Mucosa of rectum (tissue), 2 donors: ENCODE results near the gene MCM6.

Experiments
- H3K27ac ChIP-seq, 2 donors: one replicate each; pipeline ENCODE4 v1.7.0; 2013; ENCODE audit warnings: inconsistent platforms in 2 of 2, low read depth in 2 of 2, low read length in 2 of 2
- H3K27me3 ChIP-seq, 2 donors: one replicate each; pipeline ENCODE4 v1.7.0; 2013; ENCODE audit warnings: low read length in 2 of 2; ENCODE audit not compliant: control insufficient read depth in 2 of 2, insufficient read depth in 2 of 2
- H3K36me3 ChIP-seq, 2 donors: one replicate each; pipeline ENCODE4 v1.7.0; 2013; ENCODE audit warnings: low read length in 2 of 2; ENCODE audit not compliant: control insufficient read depth in 2 of 2, insufficient read depth in 2 of 2
- H3K4me1 ChIP-seq, 2 donors: one replicate each; pipeline ENCODE4 v1.7.0; 2013; ENCODE audit warnings: low read length in 2 of 2, mild to moderate bottlenecking in 1 of 2; ENCODE audit not compliant: control insufficient read depth in 2 of 2, insufficient read depth in 2 of 2
- H3K4me3 ChIP-seq, 2 donors: one replicate each; pipeline ENCODE4 v1.7.0; 2013; ENCODE audit warnings: low read length in 2 of 2
- H3K9ac ChIP-seq, 2 donors: one replicate each; pipeline ENCODE4 v1.7.0; 2013; ENCODE audit warnings: low read length in 2 of 2, low read depth in 1 of 2, mild to moderate bottlenecking in 1 of 2
- H3K9me3 ChIP-seq, 2 donors: one replicate each; pipeline ENCODE4 v1.7.0; 2013; ENCODE audit warnings: low read length in 2 of 2; ENCODE audit not compliant: control insufficient read depth in 2 of 2
- donor health status: healthy.
- donor health status: Normal muscosa, but diverticular disease.

Gene MCM6

DNA sequence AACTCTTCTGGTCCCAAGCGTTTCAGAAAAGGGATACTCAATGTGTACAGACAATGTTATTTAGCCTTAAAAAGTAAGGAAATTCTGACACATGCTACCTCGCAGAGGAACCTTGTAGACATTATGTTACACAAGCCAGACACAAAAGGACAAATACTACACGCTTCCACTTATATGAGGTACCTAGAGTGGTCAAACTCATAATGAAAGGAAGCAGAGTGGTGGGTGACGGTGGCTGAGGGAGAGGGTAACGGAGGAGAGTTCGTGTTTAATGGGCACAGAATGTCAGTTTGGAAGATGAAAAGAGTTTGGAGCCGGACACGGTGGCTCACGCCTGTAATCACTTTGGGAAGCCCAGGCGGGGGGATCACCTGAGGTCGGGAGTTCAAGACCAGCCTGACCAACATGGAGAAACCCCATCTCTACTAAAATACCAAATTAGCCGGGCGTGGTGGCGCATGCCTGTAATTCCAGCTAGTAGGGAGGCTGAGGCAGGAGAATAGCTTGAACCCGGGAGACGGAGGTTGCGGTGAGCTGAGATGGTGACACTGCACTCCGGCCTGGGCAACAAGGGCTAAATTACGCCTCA lies 1.4 kb downstream of the MCM6 start:
- Histone ChIP-seq H3K4me1 (peaks cover 4 to 7% of the 10 kb centered on the region in 2 donors), H3K9ac (no peak overlapping the region), H3K9me3 (no peaks in the 10 kb centered on the region), H3K36me3 (peaks cover 4 to 7% of the 10 kb centered on the region in 2 donors), H3K27me3 (no peaks in the 10 kb centered on the region), H3K27ac (no peak overlapping the region), H3K4me3 (peak overlapping the region in 1 of 2 donors; percentile 82)

DNA sequence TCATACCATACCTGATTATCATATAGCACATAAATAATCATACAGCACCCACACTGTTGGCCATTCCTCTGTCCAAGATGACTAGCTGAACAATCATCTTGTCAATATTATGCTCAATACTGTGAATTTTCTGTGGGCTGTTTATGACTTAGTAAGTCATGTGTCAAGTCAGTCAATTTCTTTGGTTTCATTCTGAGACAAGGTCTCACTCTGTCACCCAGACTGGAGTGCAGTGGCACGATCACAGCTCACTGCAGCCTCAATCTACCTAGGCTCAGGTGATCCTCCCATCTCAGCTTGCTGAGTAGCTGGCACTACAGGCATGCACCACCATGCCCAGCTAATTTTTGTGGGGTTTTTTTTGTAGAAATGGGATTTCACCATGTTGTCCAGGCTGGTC lies 5.7 kb downstream of the MCM6 start:
- Histone ChIP-seq H3K4me1 (peaks cover 3 to 4% of the 10 kb centered on the region in 2 donors), H3K27me3 (no peaks in the 10 kb centered on the region), H3K4me3 (no peak overlapping the region), H3K9me3 (no peaks in the 10 kb centered on the region), H3K9ac (no peak overlapping the region), H3K36me3 (peaks cover 16 to 24% of the 10 kb centered on the region in 2 donors), H3K27ac (no peak overlapping the region)

DNA sequence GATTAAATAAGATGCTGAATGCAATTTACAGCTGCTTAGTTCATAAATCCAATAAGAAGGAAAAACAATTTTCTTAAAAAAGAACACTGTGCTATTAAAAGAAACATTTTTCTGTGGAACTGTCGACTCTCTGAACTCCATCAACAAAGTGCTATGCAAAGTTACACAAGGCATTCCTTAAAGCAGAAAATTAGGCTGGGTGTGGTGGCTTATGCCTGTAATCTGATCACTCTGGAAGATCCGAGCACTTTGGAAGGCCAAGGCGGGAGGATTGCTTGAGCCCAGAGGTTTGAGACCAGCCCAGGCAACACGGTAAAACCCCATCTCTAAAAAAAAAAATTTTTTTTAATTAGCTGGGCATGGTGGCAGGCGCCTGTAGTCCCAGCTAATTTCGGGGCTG lies 13.0 kb downstream of the MCM6 start:
- Histone ChIP-seq H3K9me3 (no peaks in the 10 kb centered on the region), H3K4me3 (no peak overlapping the region), H3K27ac (no peak overlapping the region), H3K27me3 (no peaks in the 10 kb centered on the region), H3K4me1 (no peaks in the 10 kb centered on the region), H3K36me3 (peaks cover 20 to 23% of the 10 kb centered on the region in 2 donors), H3K9ac (no peak overlapping the region)

DNA sequence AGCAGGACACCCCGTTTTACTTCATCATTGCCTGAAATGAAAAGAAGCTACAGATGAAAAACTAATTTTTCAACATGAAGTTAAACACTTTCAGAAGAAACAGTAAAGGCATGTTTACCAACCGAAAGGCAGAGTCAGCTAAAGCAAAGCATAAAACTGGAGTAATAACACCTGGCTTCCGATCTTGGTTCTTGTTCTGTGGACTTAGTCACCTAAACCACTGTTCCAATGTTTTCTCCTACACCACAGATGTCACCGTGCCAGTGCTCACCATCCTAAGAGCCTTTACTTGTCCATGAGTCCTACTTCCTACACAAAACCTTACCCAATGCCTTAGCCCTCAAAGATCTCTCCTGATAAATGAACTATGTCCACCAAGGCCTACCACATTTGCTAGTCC lies 13.5 kb downstream of the MCM6 start:
- Histone ChIP-seq H3K9me3 (no peaks in the 10 kb centered on the region), H3K36me3 (peaks cover 18 to 19% of the 10 kb centered on the region in 2 donors), H3K9ac (no peak overlapping the region), H3K4me3 (no peak overlapping the region), H3K4me1 (no peaks in the 10 kb centered on the region), H3K27me3 (no peaks in the 10 kb centered on the region), H3K27ac (no peak overlapping the region)

DNA sequence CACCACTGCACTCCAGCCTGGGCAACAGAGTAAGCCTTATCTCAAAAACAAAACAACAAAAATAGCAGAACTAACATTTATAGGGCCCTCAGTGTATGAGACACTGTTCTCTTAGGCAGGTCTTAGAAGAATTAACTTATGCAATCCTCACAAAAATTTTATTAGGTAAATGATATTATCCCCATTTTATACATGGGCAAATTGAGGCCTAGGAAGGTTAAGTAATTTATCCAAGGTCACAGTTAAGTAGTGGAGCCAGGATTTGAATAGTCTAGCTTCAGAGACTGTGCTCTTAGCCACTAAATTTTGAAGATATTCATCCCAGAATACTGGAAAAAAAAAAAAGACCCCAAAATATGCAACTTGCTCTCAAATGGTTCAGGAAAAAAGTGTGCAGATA lies 22.8 kb downstream of the MCM6 start:
- no peak overlapping the region for H3K27ac ChIP-seq
- H3K27me3 ChIP-seq, result no peaks in the 10 kb centered on the region
- H3K36me3 ChIP-seq, result peaks cover 14 to 44% of the 10 kb centered on the region in 2 donors
- no peaks in the 10 kb centered on the region for H3K4me1 ChIP-seq
- H3K9me3 ChIP-seq, result no peaks in the 10 kb centered on the region
- no peak overlapping the region for H3K4me3 ChIP-seq
- no peak overlapping the region for H3K9ac ChIP-seq

DNA sequence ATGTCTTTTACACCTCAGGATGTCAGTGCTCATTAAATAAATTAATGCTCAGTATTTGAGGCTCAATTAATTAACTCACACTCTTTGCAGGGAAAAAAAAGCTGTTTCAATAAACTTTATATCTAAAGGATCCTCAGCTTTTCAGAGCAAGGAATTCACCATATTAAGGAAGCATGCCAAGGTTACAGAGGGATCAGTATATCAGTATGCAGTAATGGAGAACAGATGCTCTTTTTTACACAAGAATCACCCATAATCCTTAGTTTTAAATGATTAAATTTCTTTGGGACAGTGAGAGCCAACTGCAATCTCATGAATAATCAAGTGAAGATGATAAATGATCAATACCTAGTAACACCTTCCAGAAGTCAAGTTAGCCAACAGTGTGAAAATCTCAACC lies 24.4 kb downstream of the MCM6 start:
- no peaks in the 10 kb centered on the region for H3K27me3 ChIP-seq
- no peak overlapping the region for H3K4me3 ChIP-seq
- H3K4me1 ChIP-seq, result no peaks in the 10 kb centered on the region
- H3K9ac ChIP-seq, result no peak overlapping the region
- H3K27ac ChIP-seq, result no peak overlapping the region
- peaks cover 14 to 39% of the 10 kb centered on the region in 2 donors for H3K36me3 ChIP-seq
- no peaks in the 10 kb centered on the region for H3K9me3 ChIP-seq

DNA sequence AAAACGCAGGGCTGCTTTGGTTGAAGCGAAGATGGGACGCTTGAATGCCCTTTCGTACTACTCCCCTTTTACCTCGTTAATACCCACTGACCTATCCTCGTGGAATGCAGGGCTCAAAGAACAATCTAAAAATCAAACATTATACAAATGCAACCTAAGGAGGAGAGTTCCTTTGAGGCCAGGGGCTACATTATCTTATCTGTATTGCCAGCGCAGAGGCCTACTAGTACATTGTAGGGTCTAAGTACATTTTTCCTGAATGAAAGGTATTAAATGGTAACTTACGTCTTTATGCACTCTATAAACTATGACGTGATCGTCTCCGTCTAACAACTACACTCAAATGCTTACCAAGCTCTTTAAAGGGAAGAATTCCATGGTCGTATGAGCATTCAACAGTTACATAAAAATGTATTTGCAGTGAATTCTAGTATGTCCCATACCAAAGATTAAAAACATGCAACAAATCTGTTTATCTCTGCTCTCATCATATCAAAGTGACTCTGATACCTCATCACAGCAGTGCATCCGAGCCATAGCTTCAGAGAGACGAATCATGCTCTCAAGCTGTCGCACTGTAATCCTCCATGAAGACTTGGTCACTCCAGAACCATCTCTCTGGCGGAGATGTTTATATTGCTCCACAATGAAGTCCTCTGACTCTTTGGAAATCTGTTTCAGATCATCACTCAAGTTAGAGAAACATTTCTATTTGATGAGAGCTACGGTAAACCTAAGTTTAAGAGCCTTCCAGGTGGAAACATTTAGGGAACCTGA lies 25.2 kb downstream of the MCM6 start:
- no peaks in the 10 kb centered on the region for H3K27me3 ChIP-seq
- H3K4me3 ChIP-seq, result no peak overlapping the region
- no peaks in the 10 kb centered on the region for H3K4me1 ChIP-seq
- H3K9ac ChIP-seq, result no peak overlapping the region
- H3K27ac ChIP-seq, result no peak overlapping the region
- H3K36me3 ChIP-seq, result peaks cover 12 to 36% of the 10 kb centered on the region in 2 donors
- H3K9me3 ChIP-seq, result no peaks in the 10 kb centered on the region

DNA sequence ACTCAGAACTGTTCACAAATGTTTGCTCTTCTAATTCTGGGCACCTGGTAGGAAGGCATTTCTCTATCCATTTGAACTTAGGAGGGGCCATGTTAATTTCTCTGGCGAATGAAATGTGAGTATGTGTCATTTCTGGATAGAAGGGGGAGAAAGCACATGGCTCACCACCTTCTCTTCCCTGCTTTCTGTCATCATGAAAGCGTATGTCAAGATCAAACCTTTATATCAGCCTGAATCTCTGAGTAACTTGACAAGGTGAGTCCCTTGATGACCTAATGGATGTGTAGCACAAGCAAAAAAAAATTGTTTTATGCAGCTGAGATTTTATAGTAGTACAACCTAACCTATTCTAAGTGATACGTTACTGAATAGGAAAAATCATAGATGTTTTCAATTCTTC lies 27.2 kb downstream of the MCM6 start:
- Histone ChIP-seq H3K4me1 (no peaks in the 10 kb centered on the region), H3K27ac (no peak overlapping the region), H3K4me3 (no peak overlapping the region), H3K36me3 (peaks cover 18 to 39% of the 10 kb centered on the region in 2 donors), H3K27me3 (no peaks in the 10 kb centered on the region), H3K9me3 (no peaks in the 10 kb centered on the region), H3K9ac (no peak overlapping the region)

DNA sequence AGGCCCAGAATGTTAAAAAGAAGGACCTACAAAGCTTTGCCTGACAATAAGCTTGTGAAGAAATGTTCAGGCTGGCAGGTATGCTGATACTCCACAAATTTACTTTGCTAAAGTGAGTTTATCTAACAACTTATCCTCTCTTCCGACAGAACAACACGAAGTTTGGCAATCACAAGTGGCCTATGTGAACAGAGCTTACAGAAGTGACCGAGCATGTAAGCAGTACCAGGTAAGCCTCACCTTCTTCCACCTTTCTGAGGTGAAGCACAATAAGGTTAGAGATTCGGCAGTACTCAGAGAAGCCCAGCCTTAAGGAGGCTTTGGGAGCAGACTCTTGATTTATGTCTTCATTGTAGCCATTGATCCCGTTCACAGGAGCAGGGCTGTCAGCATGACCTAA lies 30.2 kb downstream of the MCM6 start:
- H3K9me3 ChIP-seq, result no peaks in the 10 kb centered on the region
- H3K36me3 ChIP-seq, result peaks cover 17 to 30% of the 10 kb centered on the region in 2 donors
- H3K4me1 ChIP-seq, result no peaks in the 10 kb centered on the region
- H3K9ac ChIP-seq, result no peak overlapping the region
- no peaks in the 10 kb centered on the region for H3K27me3 ChIP-seq
- no peak overlapping the region for H3K27ac ChIP-seq
- H3K4me3 ChIP-seq, result no peak overlapping the region

DNA sequence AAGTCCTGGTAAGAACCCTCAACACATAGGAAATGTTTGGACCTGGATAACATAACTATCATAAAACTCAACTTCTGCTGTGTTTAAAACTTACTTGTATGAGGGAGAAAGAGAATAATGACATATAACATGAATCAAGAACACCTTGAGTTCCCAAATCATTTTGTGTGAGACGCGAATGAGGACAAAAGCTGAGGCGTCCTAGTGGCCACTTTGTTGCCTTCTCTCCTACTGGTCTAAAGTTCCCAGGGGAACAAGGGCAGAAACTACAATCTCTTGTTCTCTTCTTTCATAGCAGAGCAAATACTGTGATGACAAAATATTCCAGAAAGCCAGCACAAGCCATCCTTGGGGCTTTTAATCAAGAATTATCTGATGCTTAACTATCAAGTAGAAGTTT lies 31.0 kb downstream of the MCM6 start:
- Histone ChIP-seq H3K27me3 (no peaks in the 10 kb centered on the region), H3K9ac (no peak overlapping the region), H3K4me1 (peaks cover 0 to 6% of the 10 kb centered on the region in 2 donors), H3K36me3 (peaks cover 17 to 26% of the 10 kb centered on the region in 2 donors), H3K27ac (no peak overlapping the region), H3K9me3 (no peaks in the 10 kb centered on the region), H3K4me3 (no peak overlapping the region)
